Suprapubic skin (tissue), 4 donors: Measurements from ENCODE around the gene STX11. TPM values are rescaled to one million over a fixed set of nuclear protein-coding genes. Genes with fewer than 3 reads are reported as not detected.

Experiments
- DNase-seq, 2 donors: peaks; one replicate each; pipeline ENCODE4 v3.0.0-alpha.2; 2019; ENCODE audit warnings: low spot score in 2 of 2
- H3K27ac ChIP-seq: fragments of 200-600 bp; sonication (generic); one replicate; pipeline ENCODE4 v1.5.1; 2019
- H3K27me3 ChIP-seq: fragments of 200-600 bp; sonication (generic); one replicate; pipeline ENCODE4 v1.5.1; 2019
- H3K36me3 ChIP-seq: fragments of 200-600 bp; sonication (generic); one replicate; pipeline ENCODE4 v1.5.1; 2019
- H3K4me1 ChIP-seq: fragments of 200-600 bp; sonication (generic); one replicate; pipeline ENCODE4 v1.5.1; 2019
- H3K4me3 ChIP-seq: fragments of 200-600 bp; sonication (generic); one replicate; pipeline ENCODE4 v1.5.1; 2019; ENCODE audit warnings: mild to moderate bottlenecking
- H3K9me3 ChIP-seq: fragments of 200-600 bp; sonication (generic); one replicate; pipeline ENCODE4 v1.5.1; 2019
- CTCF ChIP-seq, 2 donors: fragments of 200-600 bp in 1 of 2; fragments of 450-650 bp in 1 of 2; sonication (generic) in 1 of 2; IDR thresholded peaks; one replicate each; pipeline ENCODE4 v1.5.1; 2016 to 2019; ENCODE audit warnings: antibody characterized with exemption in 2 of 2, mild to moderate bottlenecking in 1 of 2, moderate library complexity in 1 of 2
- EP300 ChIP-seq: sonication (generic); formaldehyde crosslinking; IDR thresholded peaks from one replicate; pipeline ENCODE4 v1.6.1; 2017; ENCODE audit warnings: antibody characterized with exemption
- POLR2A ChIP-seq, 2 donors: fragments of 450-650 bp; IDR thresholded peaks; one replicate each; pipeline ENCODE4 v1.6.1; 2017; ENCODE audit warnings: antibody characterized with exemption in 2 of 2, mild to moderate bottlenecking in 2 of 2, moderate library complexity in 2 of 2
- POLR2AphosphoS5 ChIP-seq, 3 donors: sonication (generic); formaldehyde crosslinking; IDR thresholded peaks; one replicate each; pipeline ENCODE4 v1.6.1; 2017; ENCODE audit warnings: antibody characterized with exemption in 3 of 3
- WGBS: methylation state at CpG from one replicate; pipeline ENCODE4 v1.1.5; 2018; 5-methylcytosine and 5-hydroxymethylcytosine counted together
- total RNA-seq, 4 donors: library from RNA; depleted of rRNA; stranded (reverse); fragments of >200 nt; gene quantifications; one replicate each; pipeline ENCODE4 v1.1.0, GENCODE V29; 2016

STX11 gene
- total RNA-seq, 4 donors from 2014 or later = 12.4 to 28.2 (median 17.3) TPM

GRCh38 chr6:144159742-144160141 lies 9.4 kb downstream of the STX11 start:
- peaks cover 19% of the 10 kb centered on the region for H3K4me1 ChIP-seq
- no peaks in the 10 kb centered on the region for H3K9me3 ChIP-seq
- no peak for DNase-seq
- H3K27ac ChIP-seq = no peak overlapping the region
- H3K4me3 ChIP-seq = no peak overlapping the region
- WGBS = 92% methylated on average over 4 of the region's 4 CpGs
- no peaks in the 10 kb centered on the region for H3K27me3 ChIP-seq
- TF ChIP-seq CTCF (IDR thresholded peaks at IDR 0.05) (no peak), EP300 (no peak), POLR2AphosphoS5 (IDR thresholded peaks at IDR 0.05) (no peak), POLR2A (IDR thresholded peaks at IDR 0.05) (no peak)
- H3K36me3 ChIP-seq = no peaks in the 10 kb centered on the region

GRCh38 chr6:144160431-144161005 lies 10.2 kb downstream of the STX11 start:
- Histone ChIP-seq H3K27me3 (no peaks in the 10 kb centered on the region), H3K27ac (no peak overlapping the region), H3K4me1 (peaks cover 19% of the 10 kb centered on the region), H3K36me3 (no peaks in the 10 kb centered on the region), H3K9me3 (no peaks in the 10 kb centered on the region), H3K4me3 (no peak overlapping the region)
- DNase-seq = no peak
- WGBS = 87% methylated on average over 2 of the region's 2 CpGs
- no peak for TF ChIP-seq POLR2AphosphoS5 (IDR thresholded peaks at IDR 0.05)
- no peak for TF ChIP-seq POLR2A (IDR thresholded peaks at IDR 0.05)
- no peak for TF ChIP-seq EP300
- no peak for TF ChIP-seq CTCF (IDR thresholded peaks at IDR 0.05)

- no peak for TF ChIP-seq POLR2A (IDR thresholded peaks at IDR 0.05)
- no peak for TF ChIP-seq POLR2AphosphoS5 (IDR thresholded peaks at IDR 0.05)
- TF ChIP-seq CTCF (IDR thresholded peaks at IDR 0.05) = no peak
- TF ChIP-seq EP300 = no peak
Observed at GRCh38 chr6:144161975-144162374, 11.7 kb downstream of the STX11 start.

GRCh38 chr6:144162977-144163376 lies 12.7 kb downstream of the STX11 start:
- Histone ChIP-seq H3K9me3 (no peaks in the 10 kb centered on the region), H3K27ac (no peak overlapping the region), H3K4me3 (no peak overlapping the region), H3K36me3 (no peaks in the 10 kb centered on the region), H3K4me1 (peaks cover 8% of the 10 kb centered on the region), H3K27me3 (no peaks in the 10 kb centered on the region)
- WGBS = 93% methylated on average over 7 of the region's 7 CpGs
- DNase-seq = no peak
- TF ChIP-seq EP300 (no peak), POLR2A (IDR thresholded peaks at IDR 0.05) (no peak), POLR2AphosphoS5 (IDR thresholded peaks at IDR 0.05) (no peak), CTCF (IDR thresholded peaks at IDR 0.05) (no peak)

More at GRCh38 chr6:144161975-144162374, 11.7 kb downstream of the STX11 start:
- 89% methylated on average over 5 of the region's 5 CpGs for WGBS
- no peak overlapping the region for H3K27ac ChIP-seq
- H3K9me3 ChIP-seq = no peaks in the 10 kb centered on the region
- H3K27me3 ChIP-seq = no peaks in the 10 kb centered on the region
- no peak for DNase-seq
- H3K36me3 ChIP-seq = no peaks in the 10 kb centered on the region
- H3K4me3 ChIP-seq = no peak overlapping the region
- peaks cover 17% of the 10 kb centered on the region for H3K4me1 ChIP-seq

GRCh38 chr6:144165784-144166183 lies 15.5 kb downstream of the STX11 start:
- Histone ChIP-seq H3K27me3 (no peaks in the 10 kb centered on the region), H3K4me3 (no peak overlapping the region), H3K9me3 (no peaks in the 10 kb centered on the region), H3K36me3 (no peaks in the 10 kb centered on the region), H3K27ac (no peak overlapping the region), H3K4me1 (no peaks in the 10 kb centered on the region)
- TF ChIP-seq CTCF (IDR thresholded peaks at IDR 0.05) = no peak
- no peak for TF ChIP-seq POLR2A (IDR thresholded peaks at IDR 0.05)
- TF ChIP-seq EP300 = no peak
- no peak for TF ChIP-seq POLR2AphosphoS5 (IDR thresholded peaks at IDR 0.05)
- no peak for DNase-seq
- 93% methylated on average over 5 of the region's 5 CpGs for WGBS
